SKM-1 (cell line): ENCODE results near the gene TTC28.
"Not testable (repeated sequence)": the region's sequence is repeated elsewhere in the genome, so short reads cannot be mapped to it uniquely, and the experiment has no call there.

Experiments used
- DNase-seq: peaks from one replicate; lab custom pipeline; 2025; ENCODE audit not compliant: unreplicated experiment; lab: John Stamatoyannopoulos, UW

TTC28 gene

GRCh38 chr22:28068826-28069225 is 610.8 kb downstream of the TTC28 start:
- DNase-seq, result no peak

DNA sequence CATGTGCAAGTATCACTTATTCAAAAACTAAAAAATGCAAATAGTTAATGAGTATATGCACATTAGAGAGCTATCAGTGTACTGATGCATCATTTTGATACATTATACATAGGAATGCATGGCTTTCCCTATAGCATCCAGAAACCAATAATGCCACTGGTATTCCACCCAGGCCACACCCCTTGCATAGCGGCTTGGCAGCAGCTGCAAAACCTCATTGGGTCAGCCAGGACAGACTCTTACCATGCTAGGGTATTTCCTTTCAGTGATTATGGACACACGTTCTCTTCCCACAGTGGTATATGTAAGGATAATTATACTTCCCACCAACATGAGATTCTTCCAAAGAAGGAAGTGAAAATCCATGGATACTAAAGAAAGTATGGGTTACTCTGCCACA is 614.7 kb downstream of the TTC28 start:
- DNase-seq, result no peak

- no peak for DNase-seq
These were observed 616.0 kb downstream of the TTC28 start for GRCh38 chr22:28063656-28064055.

- not testable (repeated sequence) for DNase-seq
These were observed 619.0 kb downstream of the TTC28 start for GRCh38 chr22:28060594-28060993.

- no peak for DNase-seq
These were observed 621.6 kb downstream of the TTC28 start for GRCh38 chr22:28058036-28058435.

GRCh38 chr22:28054819-28055208 is 624.8 kb downstream of the TTC28 start:
- DNase-seq, result no peak

- no peak for DNase-seq
These were observed 625.5 kb downstream of the TTC28 start for GRCh38 chr22:28053896-28054818.

- DNase-seq, result no peak
These were observed 626.8 kb downstream of the TTC28 start for GRCh38 chr22:28052825-28053269.

GRCh38 chr22:28051787-28052356 is 627.8 kb downstream of the TTC28 start:
- no peak for DNase-seq

GRCh38 chr22:28051091-28051786 is 628.4 kb downstream of the TTC28 start:
- DNase-seq, result no peak

DNA sequence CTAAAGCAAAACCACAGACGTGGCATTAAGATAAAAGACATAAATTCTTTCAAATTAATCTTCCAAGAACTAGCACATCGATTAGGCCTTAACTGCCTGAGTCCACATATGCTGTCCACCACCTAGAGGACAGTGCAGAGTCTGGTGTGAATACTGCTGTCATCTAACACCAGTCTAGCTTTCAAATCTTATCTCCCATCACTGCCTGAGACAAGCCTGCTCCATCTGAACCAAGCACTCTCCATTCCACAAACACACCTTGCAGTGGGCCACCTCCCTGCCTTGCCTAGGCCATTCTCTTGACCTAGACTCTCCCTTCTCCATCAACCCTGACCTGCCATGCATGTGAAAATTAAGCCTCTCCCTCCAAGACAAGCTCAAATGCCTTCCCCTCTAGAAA is 631.1 kb downstream of the TTC28 start:
- DNase-seq, result no peak

DNA sequence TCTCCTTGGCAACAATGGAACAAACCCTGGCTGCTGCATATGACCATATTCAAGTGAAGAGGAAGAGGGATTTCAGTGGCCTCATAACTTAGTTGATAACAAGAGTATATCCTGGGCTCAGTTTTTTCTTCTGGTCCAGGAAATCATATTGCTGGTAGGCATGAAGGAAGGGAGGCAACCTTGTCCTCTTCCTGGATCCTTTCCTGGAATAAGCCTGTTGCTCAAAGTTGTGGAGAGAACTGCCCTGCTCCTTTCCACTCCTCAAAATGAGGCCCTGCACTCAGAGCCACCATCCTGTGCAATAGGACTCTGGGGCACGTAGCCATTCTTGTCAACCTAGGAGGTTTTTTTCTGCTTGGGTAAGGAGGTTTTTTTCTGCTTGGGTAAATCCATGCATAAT is 631.9 kb downstream of the TTC28 start:
- DNase-seq, result no peak

GRCh38 chr22:28046100-28046499 is 633.5 kb downstream of the TTC28 start:
- DNase-seq, result no peak

GRCh38 chr22:28044546-28045173 is 635.0 kb downstream of the TTC28 start:
- no peak for DNase-seq

- DNase-seq, result no peak
These were observed 636.4 kb downstream of the TTC28 start for GRCh38 chr22:28043266-28043665.

- DNase-seq, result no peak
These were observed 644.8 kb downstream of the TTC28 start for GRCh38 chr22:28034760-28035401.

DNA sequence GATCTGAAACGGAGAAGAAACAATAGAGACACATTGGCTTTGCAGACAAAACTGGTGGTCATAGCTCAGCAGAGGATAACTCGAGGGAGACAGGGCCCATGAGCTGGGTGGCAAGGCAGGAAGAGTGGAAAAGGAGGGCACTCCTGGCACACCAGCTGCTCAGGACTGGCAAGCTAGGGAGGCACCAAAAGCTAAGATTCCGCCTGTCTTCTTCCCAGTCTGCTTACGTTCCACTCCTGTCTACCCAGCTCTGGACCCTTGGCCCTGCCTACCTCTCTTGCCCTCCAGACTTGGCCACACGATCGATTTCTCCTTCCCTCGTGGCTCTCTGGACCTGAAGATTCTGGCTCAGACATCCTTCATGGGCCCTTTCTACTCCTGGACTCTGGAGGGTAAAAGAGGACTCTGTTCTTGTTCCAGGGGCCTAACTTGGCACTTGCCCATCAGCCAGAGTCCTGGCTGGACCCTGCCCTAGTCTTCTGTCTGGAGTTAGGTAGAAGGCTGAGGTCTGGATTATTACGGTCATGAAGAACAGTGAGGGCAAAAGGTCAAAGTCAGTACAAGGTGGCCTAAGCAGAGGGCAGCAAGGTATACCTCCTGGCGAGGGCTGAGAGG is 645.4 kb downstream of the TTC28 start:
- DNase-seq, result no peak

DNA sequence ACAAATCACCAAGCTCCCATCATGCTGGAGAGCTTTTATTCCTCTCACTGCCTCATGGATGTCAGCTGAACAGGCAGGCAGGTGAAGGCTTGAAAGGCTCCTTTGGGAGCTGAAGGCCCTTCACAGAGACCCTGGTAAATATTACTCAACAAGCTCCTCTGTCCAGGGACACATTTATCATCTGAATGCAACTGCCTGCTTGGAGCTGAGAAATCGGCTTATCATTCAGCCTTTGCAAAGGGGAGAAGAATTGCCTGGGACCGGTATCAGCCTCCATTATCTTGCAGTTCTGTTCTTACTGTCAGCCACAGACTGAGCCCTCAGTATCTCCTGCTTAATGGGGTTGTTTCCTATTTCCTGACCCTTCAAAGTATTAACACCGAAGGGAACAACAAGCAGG is 646.8 kb downstream of the TTC28 start:
- no peak for DNase-seq

DNA sequence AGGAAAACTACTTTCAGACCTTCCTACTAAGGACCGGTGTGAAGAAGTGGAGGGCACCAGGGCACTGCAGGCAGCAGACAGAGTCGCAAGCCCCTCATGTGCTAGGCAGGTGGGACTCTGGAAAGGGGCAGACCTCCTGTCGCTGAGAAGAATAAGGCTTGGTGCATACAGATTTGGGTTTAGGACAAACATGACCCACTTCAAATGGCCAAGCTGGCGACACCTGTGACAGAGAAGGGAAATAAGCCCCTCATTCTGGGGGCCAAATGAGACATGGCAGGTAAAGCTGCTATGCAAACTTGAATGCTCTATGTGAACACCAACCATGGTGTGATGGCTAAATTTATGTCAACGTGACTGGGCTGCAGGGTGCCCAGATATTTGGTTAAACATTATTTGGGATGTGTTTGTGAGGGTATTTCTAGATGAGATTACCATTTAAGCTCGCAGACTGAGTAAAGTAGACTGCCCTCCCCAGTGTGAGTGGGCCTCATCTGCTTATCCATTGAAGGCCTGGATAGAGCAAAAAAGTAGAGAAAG is 648.2 kb downstream of the TTC28 start:
- no peak for DNase-seq

DNA sequence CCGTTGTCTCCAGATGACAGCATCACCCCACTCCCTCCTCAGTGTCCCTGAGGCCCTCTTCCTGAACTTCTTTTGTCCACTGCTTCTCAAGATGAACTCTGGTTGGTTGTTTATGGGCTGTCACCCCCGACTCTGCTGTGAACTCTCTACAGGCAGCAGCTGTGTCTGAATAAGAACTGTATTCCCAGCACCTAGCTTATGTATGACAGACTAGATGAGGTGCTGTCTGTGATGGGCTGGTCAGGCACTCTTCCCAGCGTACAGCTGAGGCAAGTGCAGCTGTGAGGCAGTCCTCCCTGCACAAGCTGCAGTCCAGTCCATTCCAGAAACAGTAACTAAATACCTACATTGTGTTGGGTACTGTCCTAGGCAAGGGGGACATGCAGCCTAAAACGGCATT is 649.2 kb downstream of the TTC28 start:
- no peak for DNase-seq
